ENCODE results near the gene MT1M.
A peak's percentile ranks its signal among the peaks of the same experiment; 100 is the strongest.
"Not testable (repeated sequence)": the region's sequence is repeated elsewhere in the genome, so short reads cannot be mapped to it uniquely, and the experiment has no call there.

The MT1M gene

GRCh38 chr16:56652600-56652999 lies 20.1 kb downstream of the MT1M start:
- TF ChIP-seq CTCF (conservative IDR thresholded peaks at IDR 0.05; ENCODE audit: low read length) = no peak
- DNase-seq (ENCODE audit: low read depth) = no peak
- no peak overlapping the region for H3K4me3 ChIP-seq (ENCODE audit: low read length)

GRCh38 chr16:56653218-56653617 lies 20.8 kb downstream of the MT1M start:
- TF ChIP-seq CTCF (conservative IDR thresholded peaks at IDR 0.05; ENCODE audit: low read length) = no peak
- H3K4me3 ChIP-seq (ENCODE audit: low read length) = no peak overlapping the region
- DNase-seq (ENCODE audit: low read depth) = no peak

- H3K4me3 ChIP-seq (ENCODE audit: low read length) = peak within 1 kb of the TSS; percentile 50
- TF ChIP-seq CTCF (conservative IDR thresholded peaks at IDR 0.05; ENCODE audit: low read length) = no peak
- DNase-seq (ENCODE audit: low read depth) = no peak
Observed at GRCh38 chr16:56657555-56658326, 25.3 kb downstream of the MT1M start, which contains the start of gene MT1F. TSS of gene MT1F (plus strand) at chr16:56657959. CDS start at chr16:56658059, 100 bp downstream.

GRCh38 chr16:56658327-56658875 lies 25.9 kb downstream of the MT1M start:
- peak overlapping the region; percentile 50 for H3K4me3 ChIP-seq (ENCODE audit: low read length)
- TF ChIP-seq CTCF (conservative IDR thresholded peaks at IDR 0.05; ENCODE audit: low read length) = no peak
- DNase-seq (ENCODE audit: low read depth) = no peak

GRCh38 chr16:56662357-56663354 lies 30.2 kb downstream of the MT1M start:
- TF ChIP-seq CTCF (conservative IDR thresholded peaks at IDR 0.05; ENCODE audit: low read length) = no peak
- no peak for DNase-seq (ENCODE audit: low read depth)
- H3K4me3 ChIP-seq (ENCODE audit: low read length) = no peak overlapping the region

GRCh38 chr16:56664506-56664905 lies 32.0 kb downstream of the MT1M start:
- no peak overlapping the region for H3K4me3 ChIP-seq (ENCODE audit: low read length)
- no peak for TF ChIP-seq CTCF (conservative IDR thresholded peaks at IDR 0.05; ENCODE audit: low read length)
- DNase-seq (ENCODE audit: low read depth) = no peak

- not testable (repeated sequence) for DNase-seq (ENCODE audit: low read depth)
Observed at GRCh38 chr16:56665286-56666261, 33.1 kb downstream of the MT1M start.

More at GRCh38 chr16:56665286-56666261, 33.1 kb downstream of the MT1M start:
- not testable (repeated sequence) for H3K4me3 ChIP-seq (ENCODE audit: low read length)

All from AG10803 (cell line).